Endothelial cell of umbilical vein (primary cell): ENCODE results near the gene TOMM20.
"Not testable (repeated sequence)": the region's sequence is repeated elsewhere in the genome, so short reads cannot be mapped to it uniquely, and the experiment has no call there.

Experiments
- CTCF ChIP-seq, 2 donors: IDR thresholded peaks; 1 replicate in 1 of 2; 2 replicates in 1 of 2; pipeline ENCODE4 v1.5.1; 2011; ENCODE audit warnings: low read length in 2 of 2, mild to moderate bottlenecking in 2 of 2, moderate library complexity in 2 of 2, control low read depth in 1 of 2, inconsistent platforms in 1 of 2, low read depth in 1 of 2; ENCODE audit not compliant: insufficient read depth in 1 of 2; ENCODE audit errors: extremely low read depth in 1 of 2
- EZH2 ChIP-seq: IDR thresholded peaks from 2 replicates; pipeline ENCODE4 v1.6.1; 2012; ENCODE audit warnings: borderline replicate concordance, low read depth, mild to moderate bottlenecking, moderate library complexity, low read length, inconsistent platforms; ENCODE audit not compliant: severe bottlenecking
- FOS ChIP-seq: IDR thresholded peaks from 2 replicates; pipeline ENCODE4 v1.6.1; 2011; ENCODE audit warnings: mild to moderate bottlenecking, low read length, moderate library complexity, borderline replicate concordance; ENCODE audit not compliant: insufficient read depth
- JUN ChIP-seq: IDR thresholded peaks from 2 replicates; pipeline ENCODE4 v1.6.1; 2011; ENCODE audit warnings: borderline replicate concordance, low read depth; ENCODE audit not compliant: insufficient read length, insufficient read depth
- MYC ChIP-seq: IDR thresholded peaks from one replicate; pipeline ENCODE4 v1.6.1; 2011; ENCODE audit warnings: mild to moderate bottlenecking, low read depth, low read length
- POLR2A ChIP-seq: IDR thresholded peaks from 2 replicates; pipeline ENCODE4 v1.6.1; 2012; ENCODE audit warnings: low read depth, mild to moderate bottlenecking, control low read depth, low read length
- POLR2AphosphoS5 ChIP-seq: IDR thresholded peaks from 2 replicates; pipeline ENCODE4 v1.6.1; 2012; ENCODE audit warnings: low read depth, mild to moderate bottlenecking, control low read depth, low read length, moderate library complexity; ENCODE audit not compliant: insufficient read depth
- TF ChIP-seq, protein P1 (sequence below): IDR thresholded peaks from 2 replicates; pipeline ENCODE4 v1.6.1; 2011; ENCODE audit not compliant: insufficient read depth, insufficient read length

- TF ChIP-seq CTCF (IDR thresholded peaks at IDR 0.05; ENCODE audit: extremely low read depth in 1 of 2, insufficient read depth in 1 of 2, low read depth in 1 of 2, low read length in 2 of 2); POLR2A; JUN; MYC; EZH2; FOS; POLR2AphosphoS5: not testable (repeated sequence)
- TF ChIP-seq, protein P1, sequence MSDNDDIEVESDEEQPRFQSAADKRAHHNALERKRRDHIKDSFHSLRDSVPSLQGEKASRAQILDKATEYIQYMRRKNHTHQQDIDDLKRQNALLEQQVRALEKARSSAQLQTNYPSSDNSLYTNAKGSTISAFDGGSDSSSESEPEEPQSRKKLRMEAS, result not testable (repeated sequence)
These were observed 56.1 kb downstream of the TOMM20 start for GRCh38 chr1:235072577-235072976.
